CD4-positive, alpha-beta T cell treated with Interleukin-15 for 4 hours (primary cell): Measurements from ENCODE around the gene FADS1.

Experiments used
- DNase-seq: peaks from one replicate; pipeline ENCODE4 v3.0.0-alpha.2; 2020; ENCODE audit warnings: low spot score

Gene FADS1

DNA sequence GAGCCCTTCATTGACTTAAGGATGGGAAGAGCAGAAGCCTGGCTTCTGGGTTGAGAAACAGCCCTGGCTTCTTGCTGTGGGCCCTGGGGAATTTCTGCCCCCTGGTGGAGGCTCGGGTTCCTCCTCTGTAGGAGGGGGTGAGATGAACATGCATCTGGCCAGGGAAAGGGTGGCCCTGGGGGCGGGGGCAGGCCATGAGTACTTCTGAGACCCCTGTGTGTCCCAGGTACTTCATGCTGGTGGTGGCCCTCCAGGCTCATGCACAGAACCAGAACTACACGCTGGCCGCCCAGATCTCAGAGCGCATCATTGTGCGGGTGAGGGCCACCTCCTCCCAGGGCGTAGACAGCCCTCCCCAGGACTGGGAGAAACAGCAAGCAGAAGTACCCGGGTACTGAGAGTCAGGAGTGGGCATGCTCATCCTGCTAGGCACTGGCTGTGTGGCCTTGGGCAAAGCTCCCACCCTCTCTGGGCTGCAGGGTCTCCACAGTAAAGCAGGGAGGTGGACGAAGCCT lies 40.2 kb downstream of the FADS1 start:
- DNase-seq: peak; percentile 32

DNA sequence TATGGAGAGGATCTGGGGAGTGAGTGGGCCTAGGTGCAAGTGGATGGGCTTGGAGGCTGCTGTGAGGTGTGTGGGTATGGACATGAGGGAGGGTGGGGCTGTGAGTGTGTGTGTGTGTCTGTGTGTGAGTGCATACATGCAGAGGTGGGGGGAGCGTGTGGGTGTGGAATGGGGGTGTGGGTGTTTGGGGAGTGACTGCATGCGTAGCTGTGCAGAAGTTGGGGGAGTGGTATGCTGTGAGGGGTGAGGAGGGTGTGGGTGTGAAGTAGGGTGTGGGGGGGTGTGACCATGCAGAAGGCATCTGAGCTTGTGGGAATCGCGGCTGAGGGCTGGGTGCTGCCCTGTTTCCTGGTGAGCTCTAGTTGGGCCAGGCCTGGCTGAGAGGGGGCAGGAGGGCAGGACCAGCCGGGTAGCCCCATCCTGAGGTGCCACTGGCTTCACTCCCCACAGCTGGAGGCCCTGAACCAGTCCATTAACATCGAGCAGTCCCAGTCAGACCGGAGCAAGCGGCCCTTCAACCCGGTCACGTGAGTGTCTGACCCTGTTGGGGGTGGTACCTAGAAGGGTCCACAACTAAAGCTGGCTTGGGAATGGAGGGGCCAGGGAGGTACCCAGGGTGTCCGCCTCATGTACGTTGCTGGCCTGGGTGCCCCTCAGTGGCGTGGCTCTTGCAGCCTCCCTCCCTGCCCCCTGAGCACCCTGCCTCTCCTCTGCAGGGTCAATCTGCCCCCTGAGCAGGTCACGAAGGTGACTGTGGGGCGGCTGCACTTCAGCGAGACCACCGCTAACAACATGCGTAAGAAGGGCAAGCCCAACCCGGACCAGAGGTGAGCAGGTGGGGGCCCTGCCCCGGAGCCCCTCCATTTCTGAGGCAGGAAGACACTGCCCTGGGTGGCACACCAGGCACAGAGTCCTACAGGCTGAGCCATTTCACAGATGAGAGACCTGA lies 40.9 kb downstream of the FADS1 start:
- DNase-seq: peak; percentile 7

DNA sequence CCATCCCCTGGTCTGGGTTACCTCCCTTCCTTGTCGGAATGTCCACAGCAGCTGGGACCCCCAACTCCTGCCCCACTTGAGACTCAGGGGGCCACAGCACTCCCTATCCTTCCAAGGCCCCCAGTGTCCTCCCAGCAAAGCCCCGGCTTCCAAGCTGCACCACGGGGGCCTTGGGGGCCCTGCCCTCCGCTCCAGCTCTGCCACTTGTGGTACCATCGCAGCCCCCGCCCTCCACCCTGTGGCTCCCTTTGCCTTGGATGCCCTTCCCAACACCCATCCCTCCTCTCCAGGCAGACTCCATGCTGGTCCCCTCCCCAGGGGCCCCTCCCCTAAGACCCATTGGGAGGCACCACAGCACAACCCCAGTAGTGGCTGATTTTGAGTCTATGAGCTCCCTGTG lies 41.7 kb downstream of the FADS1 start:
- no peak for DNase-seq

DNA sequence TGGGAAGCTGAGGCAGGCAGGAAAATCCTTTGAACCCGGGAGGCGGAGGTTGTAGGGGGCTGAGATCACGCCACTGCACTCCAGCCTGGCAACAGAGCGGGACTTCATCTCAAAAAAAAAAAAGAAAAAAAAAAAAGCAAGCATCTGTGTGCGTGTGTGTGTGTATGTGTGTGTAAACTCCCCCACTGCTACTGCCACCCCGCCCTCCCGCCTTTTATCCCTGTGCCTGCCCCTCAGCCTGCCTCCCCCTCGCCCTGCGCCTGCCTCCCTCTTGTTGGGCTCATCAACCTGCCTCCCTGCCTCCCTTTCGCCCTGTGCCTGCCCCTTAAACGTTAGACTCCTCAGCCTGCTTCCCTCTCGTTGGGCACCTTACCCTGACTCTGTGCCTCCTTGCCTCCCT lies 42.4 kb downstream of the FADS1 start:
- DNase-seq: no peak

DNA sequence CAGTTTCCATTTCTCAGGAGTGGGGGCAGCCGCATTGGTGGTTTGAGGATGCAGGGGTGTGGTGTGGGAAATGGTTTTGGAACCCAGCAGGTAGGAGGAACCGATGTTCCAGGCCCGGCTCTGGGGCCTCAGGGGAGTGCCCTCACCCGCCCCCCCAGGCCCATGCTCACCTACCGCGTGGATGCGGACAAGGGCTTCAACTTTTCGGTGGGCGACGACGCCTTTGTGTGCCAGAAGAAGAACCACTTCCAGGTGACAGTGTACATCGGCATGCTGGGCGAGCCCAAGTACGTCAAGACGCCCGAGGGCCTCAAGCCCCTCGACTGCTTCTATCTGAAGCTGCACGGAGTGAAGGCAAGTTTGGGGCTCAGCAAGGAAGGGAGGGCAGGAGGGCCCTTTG lies 43.0 kb downstream of the FADS1 start:
- DNase-seq: no peak

DNA sequence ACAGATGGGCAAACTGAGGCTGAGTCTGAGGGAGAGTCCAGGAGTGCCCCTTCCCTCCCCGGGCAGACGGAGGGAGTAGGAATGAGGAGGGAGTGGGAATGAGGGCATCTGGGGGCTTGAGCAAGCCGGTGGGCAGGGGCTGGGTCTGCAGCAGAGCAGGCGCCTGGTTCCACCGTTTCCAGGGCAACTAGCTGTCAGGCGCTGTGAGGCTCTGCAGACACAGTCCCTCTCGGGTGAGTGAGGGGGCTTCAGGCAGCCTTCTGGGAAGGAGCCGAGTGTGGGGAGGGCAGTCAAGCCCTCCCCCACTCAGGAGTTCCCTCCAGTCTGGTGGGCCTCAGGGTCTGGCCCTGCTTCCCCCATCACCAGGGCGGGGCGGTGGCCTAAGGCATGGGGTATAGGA lies 43.4 kb downstream of the FADS1 start:
- DNase-seq: no peak

DNA sequence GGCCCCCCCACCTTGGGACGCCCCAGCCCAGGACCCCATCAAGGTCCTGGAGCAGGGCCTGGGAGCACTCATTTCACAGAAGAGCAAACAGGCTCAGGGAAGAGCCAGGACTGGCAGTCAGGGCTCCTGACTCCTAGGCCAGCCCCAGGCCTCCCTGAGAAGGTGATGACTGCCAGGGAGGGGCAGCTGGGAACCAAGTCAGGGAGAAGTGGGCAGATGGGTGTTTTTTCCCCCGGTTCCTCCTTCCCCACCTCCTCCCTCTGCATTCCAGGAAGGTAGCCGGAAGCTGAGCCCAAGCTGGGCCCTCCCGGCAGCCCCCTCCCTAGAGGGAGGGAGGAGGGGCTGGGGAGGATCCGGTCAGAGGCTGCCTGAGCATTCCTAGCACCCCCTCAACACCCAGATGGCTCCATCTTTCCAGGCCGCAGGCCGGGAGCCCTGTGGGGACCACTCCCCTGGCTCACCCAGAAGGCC lies 44.8 kb downstream of the FADS1 start:
- no peak for DNase-seq

DNA sequence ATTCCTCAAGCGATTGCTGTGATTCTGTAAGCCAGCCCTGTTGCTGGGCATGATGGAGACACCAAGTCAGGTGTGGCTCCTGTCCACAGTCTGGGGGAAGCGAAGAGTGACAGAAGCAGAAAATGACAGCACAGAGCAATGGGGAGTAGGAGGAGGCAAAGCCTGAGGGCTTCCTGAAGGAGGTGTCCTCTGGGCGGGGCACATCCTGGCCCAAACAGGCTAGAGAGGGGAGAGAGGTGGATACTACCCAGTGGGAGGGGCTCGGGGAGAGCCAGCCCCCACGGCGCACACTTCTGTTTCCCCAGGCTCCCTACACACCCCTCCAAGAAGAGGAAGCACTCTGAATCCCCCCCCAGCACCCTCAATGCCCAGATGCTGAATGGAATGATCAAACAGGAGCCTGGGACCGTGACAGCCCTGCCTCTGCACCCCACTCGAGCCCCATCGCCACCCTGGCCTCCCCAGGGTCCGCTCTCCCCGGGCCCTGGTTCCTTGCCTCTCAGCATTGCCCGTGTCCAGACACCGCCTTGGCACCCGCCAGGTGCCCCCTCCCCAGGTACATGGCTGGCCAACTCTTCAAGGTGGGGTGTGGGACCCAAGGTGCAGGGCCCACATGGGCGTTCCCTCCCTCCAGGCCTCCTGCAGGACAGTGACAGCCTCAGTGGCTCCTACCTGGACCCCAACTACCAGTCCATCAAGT lies 45.5 kb downstream of the FADS1 start:
- no peak for DNase-seq

DNA sequence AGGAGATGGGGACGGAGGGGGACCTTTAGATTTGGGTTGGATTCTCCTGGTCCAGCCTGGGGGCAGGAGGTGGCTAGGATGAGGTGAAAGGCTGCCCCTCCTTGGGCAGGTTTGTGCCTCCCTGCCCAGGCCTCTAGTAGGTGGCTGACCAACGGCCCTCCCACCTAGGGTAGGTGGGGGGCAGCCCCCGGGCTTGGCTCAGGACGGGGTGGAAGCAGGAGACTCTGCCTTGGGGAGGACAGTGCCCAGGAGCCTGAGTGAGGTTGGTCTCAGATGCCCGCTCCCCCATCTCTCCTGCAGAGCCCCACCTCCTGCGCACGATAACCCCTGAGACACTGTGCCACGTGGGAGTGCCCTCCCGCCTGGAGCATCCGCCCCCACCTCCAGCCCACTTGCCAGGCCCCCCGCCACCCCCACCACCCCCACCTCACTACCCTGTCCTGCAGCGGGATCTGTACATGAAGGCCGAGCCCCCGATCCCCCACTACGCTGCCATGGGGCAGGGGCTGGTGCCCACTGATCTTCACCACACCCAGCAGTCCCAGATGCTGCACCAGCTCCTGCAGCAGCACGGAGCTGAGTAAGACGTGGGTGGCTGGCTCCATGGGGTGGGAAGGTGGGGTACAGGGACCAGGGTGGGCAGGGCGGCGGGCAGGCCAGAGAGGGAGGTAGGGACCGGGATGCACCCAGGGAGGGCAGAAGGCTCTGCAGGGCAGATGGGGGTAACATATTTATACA lies 46.7 kb downstream of the FADS1 start:
- no peak for DNase-seq

DNA sequence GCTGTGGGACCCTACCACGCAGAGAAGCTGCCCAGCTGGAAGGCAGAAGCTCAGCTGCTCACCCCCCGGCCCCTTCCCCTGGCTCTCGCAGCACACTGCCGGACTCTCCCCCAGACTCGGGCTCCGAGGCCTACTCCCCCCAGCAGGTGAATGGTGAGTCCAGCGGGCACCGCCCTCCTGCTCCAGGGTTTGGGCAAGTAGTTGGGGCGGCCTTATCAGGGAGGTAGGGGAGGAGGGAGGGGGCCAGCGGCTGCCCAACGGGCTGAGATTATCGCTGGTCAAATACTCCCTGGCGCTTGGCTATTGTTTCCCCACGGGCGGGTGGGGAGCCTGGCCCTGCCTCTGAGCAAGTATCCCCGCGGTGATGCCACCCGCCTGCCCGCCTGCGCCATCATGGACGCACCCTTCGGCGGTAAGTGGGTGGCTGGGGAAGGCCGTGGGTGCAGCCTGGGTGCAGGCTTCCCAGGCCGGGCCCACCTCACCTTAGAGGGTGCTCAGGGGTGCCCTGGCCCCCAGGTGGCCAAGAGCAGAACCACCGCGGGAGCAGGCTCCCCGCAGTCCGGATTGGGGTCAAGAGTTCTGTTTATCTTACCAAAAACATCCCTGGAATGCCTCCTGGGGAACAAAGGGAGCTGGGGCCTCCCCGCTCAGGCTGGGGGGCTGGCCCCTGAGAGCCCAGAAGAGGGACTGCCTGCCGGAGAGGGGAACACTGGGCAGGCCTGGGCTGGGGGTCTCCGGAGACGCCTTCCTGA lies 47.5 kb downstream of the FADS1 start:
- DNase-seq: no peak

DNA sequence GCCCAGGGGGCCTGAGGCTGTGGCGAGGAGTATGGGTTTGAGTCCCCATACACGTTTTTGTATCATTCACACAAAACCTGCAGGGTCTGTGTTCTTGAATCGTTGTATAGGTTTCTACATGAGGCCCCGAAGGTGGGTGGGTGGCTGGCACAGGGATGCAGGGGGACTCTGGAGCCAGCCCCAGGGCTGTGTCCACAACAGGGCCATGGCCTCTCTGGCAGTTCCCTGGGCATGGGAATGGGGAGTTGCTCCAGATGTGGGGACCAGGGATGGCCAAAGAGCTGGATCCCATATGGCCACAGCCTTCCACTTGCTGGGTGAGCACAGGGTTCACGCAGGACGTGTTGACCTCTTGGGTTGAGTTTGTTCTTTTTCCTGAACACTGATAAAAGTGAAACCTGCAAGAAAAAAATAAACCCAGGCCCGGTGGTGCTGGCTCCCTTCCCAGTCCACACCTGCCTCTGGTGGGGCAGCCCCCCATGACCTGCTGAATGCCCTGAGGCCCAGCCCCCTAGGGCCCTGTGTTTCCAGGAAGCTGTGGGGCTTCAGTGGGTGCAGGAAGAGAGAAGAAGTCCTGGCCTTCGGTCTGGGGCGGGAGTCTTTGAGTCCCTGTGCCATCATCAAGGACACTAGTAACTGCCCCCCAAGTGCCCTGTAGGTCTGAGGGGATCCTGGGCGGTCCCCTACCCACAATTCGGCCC lies 48.3 kb downstream of the FADS1 start:
- DNase-seq: no peak

DNA sequence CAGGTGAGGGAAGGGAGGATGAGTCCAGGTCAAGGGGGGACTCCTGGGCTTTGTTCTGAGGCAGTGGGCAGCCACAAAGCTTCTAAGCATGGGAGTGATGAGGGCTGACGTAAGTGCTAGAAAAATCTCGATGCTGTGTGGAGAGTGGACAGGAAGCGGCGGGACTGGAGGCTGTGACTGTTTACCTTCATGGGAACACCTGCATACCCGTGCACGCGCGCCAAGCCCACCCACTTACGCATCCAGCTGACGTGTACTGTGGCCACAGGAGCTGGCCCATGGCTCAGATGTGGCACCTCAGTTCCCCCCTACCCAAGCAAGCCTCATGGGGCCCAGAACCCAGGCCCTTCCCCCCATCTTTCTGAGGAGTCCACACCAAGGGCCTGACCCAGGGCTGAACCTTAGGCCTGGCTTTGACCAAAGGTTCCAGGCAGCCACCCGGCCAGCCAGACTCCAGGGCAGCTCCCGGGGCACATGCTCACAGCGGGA lies 50.4 kb downstream of the FADS1 start:
- no peak for DNase-seq

DNA sequence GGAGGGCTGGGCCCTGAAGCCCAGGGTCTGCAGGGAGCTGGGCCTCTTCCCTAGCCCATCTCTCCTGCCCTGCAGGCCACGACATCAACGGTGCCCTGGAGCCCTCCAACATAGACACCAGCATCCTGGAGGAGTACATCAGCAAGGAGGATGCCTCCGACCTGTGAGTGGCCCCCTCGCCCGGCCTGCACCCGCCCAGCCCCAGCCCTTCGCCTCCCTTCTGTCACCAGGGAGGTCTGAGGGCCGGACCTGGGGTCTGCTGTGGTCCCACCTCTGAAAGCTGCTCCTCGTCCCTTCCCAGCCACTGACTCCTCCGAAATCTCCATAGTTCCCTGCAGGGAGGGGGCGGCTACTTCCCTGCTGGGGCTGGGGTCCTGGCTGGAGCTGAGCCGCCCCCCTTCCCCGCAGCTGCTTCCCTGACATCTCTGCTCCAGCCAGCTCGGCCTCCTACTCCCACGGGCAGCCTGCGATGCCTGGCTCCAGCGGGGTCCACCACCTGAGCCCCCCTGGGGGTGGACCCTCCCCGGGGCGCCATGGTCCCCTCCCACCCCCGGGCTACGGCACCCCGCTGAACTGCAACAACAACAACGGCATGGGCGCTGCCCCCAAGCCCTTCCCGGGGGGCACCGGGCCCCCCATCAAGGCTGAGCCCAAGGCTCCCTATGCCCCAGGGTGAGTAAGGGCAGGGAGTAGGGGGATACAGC lies 51.1 kb downstream of the FADS1 start:
- DNase-seq: no peak

DNA sequence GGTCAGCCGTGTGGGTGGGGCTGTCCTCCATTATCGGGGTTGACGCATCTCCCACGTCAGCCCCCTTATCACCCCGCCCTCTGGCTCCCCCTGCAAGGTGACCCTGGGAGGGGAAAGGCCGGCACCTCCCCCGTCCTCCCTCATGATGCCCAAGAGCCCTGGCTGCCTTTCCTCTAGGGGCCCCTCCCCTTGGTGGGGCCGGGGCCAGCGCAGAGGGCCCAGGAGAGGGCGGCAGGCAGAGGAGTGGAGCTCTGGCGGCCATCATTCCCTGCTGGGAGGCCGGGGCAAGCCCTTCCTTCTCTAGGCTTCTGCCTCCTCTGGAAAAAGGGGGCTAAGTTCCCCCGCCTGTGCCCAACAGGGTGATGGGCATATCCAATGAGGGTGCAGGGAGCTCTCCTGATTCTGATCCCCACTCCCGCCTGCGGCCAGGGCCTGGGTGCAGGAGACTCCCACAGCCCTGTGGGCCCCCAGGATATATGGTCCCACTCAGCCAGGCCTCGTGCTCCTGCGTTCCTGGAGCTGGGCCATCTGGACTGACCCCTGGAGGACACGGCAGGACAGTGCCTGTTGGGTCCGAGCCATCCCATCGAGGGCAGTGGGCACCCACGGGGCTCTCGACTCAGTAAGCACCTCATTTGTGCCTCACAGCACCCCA lies 52.1 kb downstream of the FADS1 start:
- DNase-seq: no peak

DNA sequence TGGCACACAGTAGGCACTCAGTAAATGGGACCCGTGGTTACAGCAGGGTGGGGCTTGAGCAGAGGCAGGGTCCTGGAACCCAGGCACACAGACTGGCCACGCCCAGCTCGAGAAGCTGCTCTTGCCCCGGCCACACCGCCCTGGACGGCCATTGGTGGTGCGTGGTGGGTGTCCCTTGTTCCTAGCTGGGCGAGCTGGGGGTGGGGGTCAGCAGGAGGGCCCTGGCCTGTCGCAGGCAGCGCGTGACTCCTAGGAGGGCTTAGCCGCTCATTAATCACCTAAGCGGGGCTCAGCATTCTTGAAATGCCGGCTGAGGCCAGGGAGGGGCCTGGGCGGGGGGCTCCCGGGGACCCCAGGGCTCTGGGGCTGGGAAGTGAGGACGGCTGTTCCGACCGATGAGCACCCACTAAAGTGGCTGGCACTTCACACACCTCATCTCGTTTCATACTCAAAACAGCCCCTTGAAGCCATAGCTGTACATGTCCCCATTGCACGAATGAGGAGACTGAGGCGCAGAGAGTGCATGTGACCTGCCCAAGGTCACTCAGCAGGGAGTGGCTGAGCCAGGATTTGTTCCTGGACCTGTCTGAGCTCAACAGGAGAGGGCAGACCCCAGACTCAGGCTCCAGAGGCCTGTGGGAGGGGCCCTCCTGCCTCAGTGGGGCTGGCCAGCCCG lies 52.7 kb downstream of the FADS1 start:
- DNase-seq: no peak

DNA sequence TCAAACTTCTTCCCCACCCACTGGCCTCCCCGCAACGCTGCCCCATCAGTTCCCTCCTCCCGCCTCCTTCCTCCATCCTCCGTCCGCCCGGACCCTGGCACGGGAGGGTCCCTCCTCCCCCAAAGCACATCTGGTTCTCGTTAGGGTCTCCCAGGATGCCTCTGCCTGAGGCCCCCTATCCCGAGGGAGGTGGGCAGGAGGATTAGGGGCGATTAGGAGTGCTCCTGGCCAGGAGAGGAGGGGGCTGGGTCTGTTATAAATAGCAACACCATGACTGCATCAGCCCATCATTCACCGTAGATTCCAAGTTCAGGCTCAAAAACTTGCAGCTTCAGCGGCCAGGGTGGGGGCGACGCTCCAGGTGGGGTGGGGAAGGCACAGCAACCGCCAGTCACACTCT lies 54.0 kb downstream of the FADS1 start:
- no peak for DNase-seq

DNA sequence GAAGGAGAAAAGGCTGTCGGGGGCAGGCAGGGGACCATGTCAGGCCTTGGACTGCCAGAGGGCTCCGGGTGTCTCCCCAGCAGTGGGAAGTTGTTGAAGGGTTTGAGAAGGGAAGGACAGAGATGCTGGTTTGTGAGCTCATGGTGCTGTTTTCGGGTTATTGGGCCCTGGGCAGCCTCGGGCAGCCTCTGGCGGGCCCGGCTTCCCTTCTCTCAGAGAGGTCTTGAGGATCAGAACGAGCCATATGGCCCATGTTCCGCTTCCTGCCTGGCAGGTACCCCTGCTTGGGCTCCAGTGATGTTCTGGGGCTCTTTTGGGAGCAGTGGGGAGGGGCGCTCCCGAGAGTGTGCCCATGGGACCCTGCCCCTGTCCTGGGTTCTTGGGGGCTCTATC lies 54.6 kb downstream of the FADS1 start:
- DNase-seq: no peak

DNA sequence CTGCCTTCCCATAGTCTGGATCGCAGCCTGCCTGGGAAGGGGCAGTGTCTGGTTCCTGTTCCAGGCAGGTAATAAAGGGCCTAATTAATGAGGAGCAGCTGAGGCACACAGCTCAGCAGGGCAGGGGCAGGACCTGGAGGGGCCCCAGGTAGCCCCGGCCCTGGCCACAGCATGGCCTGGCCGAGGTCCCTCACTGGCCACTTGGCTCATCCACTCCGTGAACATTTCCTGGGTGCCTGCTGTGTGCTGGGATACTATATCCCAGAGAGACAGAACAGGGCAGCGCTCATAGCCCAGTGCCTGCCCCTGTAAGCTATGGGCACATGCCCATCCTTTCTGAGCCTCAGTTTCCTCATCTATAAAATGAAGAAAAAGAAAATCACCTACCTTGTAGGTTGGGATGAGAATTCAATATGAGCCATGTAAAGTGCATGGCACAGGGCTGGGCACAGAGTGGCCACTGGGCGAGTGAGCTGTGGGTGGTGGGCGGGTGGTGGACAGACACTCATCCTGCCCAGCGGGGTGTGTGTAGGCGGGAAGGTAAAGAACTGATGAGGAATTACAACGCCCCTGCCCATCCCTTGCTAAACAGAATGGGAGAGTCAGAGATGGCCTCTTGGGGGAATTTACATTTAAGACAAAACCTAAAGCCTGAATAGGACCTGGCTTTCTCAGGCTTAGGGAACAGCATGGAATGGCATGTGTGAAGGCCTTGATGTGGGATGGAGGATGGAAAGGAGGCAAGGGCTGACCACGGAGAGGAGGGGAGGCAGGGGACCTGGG lies 55.2 kb downstream of the FADS1 start:
- no peak for DNase-seq
